HG03196 (cell line): ENCODE results near the gene FGD3.

Experiments used
- ATAC-seq: cut with Tn5 transposase; IDR thresholded peaks from one replicate; pipeline ENCODE4 v1.9.1; 2021; ENCODE audit not compliant: unreplicated experiment

Gene FGD3

DNA sequence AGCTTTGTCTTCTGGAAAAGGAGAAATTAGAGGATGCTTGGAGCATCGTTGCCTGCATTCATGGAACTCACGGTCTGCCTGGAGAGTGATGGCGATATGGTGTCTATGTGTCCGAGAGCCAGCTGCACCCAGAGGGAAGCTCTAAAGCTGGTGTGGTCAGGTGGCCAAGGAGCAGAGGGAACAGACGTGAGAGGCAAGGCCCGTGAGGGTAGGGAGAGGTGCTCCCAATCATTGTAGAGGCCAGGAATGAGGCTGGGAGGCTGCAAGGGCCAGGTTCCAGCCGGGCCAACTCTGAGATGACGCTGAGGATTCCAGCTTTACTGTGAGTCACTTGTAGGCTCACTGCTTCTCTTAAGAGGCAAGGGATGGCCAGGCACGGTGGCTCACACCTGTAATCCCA, 7.6 kb downstream of the FGD3 start:
- ATAC-seq: no peak

DNA sequence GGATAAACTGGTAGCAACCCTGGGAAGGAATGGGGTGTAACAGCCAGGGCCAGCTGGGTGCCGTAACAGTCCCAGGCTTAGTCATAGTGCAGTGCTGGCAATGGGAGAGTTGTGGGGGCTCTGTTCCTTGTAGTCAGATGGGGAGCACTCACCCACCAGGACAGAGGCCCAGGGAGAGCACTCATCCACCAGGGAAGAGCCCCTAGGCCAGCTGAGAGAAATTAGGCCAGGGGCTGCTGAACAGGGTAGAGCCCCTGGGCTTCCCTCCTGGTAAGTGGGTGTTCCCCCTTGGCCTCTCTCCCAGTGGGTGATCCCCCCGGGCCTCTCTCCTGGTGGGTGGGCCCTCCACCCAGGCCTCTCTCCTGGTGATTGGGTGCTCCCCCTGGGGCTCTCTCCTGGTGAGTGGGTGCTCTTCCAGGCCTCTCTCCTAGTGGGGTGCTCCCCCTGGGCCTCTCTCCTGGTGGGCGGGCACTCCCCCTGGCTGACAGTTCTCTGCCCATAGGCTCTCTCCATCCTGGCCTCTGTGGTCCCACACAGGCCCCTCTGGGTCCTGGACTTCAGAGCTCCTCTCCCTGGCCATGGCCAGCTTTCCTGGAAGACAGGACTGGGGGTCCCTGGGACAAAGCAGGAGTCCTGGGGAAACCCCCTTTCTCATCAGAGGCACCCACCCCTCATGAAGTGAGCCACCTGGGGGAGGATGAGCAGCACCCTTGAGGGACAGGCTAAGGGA, 13.4 kb downstream of the FGD3 start:
- ATAC-seq: no peak

DNA sequence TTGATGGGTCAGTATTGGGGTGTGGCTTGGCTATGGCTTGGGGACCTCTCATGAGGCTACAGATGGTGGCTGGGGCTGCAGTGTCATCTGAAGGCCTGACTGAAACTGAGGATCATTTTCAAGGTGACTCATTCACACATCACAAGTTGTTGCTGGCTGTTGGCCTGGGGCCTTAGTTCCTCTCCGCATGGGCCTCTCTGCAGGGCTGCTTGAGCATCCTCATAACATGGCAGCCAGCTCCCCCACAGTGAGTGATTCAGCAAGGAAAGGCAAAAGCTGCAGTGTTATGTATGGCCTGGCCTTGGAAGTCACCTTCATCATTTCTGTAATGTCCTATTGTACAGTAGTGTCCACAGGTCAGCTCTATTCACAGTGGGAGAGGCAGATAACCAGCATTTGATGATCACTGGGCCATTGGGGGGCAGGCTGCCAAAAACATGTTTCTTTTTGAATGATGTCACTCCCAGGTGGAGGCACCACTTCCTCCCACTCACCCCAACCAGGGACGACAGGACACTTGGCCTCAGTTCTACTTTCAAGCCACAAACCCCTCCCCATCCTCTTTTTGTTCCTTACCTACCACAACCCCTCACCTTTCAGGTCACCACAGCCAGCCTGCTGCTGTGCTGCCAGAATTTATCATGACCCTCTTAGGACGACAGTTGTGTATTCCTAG, 14.4 kb downstream of the FGD3 start:
- ATAC-seq: no peak

DNA sequence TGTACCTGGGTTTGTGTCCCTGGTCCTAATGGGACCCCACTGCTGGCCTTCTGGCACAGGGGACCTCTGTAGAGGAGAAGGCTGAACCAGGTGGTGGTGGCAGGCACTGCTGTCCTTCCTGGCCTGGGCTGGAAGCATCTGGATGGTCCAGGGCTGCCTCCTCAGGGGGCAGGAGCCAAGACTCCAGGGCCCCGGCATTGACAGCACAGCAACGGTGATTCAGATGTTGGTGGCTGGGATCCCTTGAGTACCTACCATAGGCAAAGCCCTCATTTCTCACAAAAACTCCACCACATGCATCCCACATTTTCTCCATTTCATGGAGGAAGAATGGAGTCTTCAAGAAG, 15.0 kb downstream of the FGD3 start:
- ATAC-seq: no peak

DNA sequence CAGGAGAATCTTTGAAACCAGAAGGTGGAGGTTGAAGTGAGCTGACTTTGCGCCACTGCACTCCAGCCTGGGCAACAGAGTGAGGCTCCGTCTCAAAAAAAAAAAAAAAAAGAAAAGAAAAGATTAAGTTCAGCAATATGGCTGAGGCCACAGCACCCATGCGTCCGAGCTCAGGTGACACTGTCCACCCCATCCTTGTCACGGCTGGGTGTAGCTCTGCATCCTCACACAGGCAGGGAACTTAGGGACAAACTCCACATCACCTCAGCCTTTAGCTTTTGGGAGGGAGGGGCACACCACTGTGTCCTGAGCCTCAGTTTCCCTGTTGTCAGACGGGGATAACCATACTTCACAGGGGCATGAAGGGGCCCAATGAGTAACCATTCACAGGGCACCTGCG, 15.5 kb downstream of the FGD3 start:
- ATAC-seq: no peak

DNA sequence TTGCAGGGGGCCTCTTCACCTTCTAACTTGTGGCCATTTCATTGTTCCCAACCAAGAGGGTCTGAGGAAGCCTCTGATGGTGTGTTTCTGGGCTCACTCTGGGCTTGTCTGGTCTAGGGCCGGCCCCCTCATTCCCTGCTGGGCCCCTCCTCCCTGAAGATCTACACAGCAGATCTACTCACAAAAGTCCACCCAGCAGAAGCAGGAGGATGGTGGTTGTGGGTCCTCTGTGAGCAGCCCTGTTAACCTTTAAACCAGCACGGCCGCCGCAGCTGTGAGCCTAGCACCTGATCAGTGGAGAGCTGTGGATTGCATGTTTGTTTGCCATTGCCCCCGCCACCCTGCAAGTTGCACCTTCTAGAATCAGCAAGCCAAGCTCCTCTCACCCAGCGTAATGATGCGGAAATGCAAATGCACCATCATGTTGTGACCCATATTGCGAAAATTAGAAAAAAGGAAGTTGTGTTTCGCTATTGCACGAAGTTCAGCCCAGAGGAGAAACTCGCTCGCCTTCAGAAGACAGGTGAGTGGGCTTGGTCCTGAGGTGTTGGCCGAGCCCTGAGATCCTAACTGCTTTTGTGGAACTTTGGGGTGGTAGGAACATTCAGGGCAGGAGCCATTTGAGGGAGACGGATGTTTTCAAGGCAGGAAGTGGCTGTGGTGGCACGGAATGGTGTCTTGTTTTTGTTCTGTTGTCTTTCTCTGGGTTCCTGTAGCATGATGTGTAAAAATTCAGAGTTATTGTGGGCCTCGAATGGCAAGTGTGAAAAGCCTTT, 16.7 kb downstream of the FGD3 start:
- ATAC-seq: peak; percentile 57

DNA sequence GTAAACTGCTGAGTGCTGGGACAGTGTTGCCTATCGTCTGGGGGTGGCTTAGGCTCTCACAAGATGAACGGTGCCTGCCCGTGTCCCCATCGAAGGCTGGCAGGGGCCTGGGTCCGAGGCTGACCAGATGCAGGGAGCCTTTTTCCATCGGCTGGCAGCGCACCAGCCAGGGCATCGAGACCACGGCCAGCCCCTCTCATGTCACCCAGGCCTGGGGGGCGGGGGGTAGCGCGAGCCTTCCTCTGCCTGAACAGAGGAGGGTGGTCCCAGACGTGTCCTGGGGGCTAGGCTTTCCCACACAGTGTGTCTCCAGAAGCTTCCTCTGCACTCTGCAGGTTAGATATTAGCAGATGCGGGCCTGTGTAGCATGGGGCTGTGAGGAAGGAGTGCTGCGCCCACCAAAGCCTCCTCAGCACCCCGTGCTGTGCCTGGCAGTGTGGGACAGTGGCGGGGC, 17.3 kb downstream of the FGD3 start:
- ATAC-seq: no peak

DNA sequence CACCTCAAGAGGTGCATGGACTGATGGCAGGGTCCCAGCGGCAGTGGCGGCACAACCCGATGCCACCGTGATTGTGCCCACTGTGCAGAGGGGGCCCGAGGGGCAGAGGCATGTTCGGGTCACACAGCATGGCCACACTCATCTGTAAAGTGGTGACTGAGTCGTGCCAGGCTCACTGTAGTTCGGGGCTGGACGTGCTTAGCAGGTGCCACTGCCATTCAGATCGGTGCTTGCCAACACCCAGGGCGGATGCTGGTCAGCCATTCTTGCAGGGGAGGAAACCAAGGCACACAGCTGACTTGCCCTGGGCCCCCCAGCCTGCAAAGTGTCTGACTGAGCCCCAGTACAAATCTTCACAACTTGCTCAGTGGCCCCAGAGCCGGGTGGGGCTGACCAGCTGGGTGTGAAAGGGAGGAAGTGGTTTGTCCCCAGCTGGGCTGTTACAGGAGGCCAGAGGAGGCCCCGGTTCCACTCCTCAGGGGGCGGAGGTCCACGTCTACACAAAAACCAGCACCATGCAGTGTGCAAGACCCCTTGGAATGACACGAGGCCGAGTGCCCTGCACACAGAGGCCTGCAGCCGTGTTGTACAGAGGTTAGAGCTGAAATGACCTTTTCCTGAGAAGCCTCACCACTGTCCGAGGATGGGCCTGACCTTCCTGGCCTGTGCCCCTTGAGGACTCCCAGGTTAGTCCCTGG, 17.9 kb downstream of the FGD3 start:
- no peak for ATAC-seq

DNA sequence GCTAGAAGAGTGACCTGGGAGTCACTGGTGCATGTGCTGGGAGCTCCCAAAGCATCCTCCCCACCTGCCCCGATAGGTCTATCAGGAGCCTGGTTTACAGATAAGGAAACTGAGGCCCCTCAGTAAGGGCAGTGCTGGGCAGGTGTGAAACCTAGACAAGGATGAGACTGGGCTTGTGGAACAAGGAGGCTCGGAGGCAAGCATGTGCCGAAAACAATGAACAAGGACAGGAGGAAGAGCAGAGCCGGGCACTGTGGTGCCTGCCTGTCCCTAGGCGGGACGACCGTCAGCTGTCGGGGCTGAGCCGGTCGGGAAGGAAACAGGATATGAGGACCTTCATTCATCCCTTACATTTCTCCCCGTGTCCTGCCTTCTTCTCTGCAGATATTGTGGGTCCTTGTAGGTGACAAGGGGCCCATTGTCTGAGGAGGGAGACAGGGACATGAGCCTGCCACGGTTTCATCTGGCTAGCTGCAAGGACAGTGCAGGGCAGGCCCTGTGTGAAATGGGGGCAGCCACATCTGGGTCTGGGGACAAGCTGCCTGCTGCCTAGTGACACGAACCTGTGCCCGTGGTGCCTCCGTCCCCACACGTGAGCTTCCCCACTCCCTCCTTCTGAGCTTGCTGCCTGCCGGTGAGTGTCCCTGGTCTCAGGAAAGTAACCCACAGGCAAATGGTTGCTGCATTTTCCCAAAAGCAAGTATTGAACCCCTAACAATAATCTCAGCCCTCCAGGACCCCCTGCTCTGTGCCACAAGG, 18.6 kb downstream of the FGD3 start:
- ATAC-seq: no peak

DNA sequence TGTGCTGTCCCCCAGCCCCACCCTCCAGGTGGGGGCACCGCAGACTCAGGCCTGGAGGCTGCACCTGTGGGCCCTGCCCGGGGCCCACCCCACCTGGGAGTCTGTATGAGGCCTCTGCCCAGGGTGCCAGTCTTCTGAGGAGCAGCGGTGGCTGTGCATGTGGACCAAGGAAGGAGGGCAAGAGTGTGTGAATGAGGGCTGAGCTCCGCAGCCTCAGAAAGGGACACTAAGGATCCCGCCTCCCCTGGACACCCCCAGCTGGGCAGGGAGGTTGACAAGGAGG, 19.1 kb downstream of the FGD3 start:
- ATAC-seq: no peak

DNA sequence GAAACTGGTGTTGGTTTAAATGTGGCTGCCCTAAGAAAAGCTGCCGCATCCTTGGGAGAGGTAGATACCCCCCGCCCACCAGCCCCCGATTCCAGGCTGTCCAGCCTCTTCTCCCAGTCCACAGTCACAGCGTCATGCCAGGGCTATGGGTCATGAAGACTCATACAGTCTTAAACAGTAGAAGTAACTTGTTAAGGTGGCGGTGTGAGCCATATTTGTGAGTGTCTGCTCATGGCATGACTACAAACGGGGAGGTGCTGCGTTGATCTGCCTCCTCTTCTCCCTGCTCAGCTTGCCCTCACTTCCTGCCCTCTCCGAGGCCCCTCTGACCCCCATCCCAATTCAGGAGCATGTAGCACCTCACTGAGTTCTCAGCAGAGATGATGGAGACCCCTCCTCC, 20.8 kb downstream of the FGD3 start:
- no peak for ATAC-seq

DNA sequence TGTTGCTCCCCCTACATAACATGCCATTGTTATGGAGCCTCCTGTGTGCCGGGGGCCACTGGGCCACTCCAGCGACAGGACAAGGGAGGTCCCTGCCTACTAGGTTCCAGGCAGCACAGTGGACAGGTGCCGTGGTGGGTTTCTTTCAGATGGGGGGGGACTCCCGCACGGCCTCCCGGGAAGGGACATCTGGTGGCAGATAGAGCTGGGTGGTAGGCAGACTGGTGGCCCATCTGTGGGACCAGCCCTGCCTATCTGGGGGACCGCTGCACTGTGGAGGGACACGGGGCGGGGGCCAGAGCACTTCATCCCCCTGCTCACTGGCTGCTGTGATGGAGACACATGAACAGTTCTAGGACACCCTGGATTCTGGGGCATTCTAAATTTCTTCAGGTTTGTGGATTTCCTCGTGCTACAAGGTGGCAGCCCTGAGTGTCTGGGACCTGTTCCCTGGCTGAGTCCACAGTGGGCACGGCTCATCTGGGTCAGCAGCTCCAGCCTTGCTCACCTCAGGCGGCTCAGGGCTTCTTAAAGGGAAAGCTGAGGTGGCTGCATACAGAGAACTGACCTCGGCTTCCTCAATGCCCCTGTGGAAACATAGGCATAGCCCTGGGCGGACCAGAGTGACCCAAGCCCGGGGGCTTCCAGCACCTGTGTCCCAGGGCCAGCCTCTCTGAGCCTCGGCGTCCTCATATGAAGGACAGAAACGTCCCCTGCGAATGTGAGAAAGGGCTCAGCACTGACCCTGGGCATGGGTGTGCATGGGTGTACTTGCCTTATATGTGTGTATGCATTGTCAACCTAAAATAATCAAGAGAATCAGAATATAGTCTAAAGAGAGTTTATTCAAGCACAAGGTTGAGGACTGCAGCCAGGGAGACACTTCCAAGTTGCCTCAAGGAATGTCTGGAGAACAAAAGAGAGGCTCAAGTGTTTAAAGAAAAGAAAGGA, 22.5 kb downstream of the FGD3 start:
- ATAC-seq: no peak

DNA sequence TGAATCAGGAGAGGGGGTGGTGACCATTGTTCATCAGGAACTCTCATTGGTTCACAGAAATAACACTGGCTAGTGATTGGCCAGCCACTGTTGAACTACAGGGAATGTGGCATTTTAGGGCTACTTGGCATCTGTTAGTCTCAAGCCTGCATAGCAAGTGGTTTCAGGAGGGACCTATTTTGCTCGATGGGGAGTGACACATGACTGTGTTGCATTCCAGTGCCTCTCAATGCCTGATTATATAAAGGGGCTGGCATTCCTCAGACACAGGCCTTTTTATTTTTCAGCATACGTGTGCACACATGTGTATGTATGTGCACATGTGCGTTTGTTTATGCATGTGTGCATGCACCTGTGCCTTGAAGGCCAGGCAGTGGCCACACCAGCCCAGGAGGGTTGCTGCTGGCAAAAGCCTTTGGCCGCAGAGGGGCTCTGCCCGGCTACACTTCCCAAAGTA, 23.2 kb downstream of the FGD3 start:
- ATAC-seq: no peak

DNA sequence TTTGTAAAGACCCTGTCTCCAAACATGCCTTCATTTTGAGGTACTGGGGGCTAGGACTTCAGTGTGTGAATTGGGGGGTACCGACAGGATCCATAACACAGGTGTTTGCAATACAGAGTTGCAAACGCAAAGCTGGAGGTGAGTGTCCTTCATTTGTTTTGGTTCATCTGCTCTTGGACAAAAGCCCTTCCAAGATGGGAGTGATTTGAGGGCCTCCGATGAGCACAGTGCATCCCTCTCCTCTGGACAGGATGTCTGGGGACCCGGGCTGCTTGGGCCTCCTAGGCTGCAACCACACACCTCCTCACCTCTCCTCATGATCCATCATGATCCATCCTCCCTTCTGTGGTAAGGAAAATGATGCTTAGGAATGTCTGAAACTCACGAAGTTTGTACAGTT, 23.8 kb downstream of the FGD3 start:
- no peak for ATAC-seq

DNA sequence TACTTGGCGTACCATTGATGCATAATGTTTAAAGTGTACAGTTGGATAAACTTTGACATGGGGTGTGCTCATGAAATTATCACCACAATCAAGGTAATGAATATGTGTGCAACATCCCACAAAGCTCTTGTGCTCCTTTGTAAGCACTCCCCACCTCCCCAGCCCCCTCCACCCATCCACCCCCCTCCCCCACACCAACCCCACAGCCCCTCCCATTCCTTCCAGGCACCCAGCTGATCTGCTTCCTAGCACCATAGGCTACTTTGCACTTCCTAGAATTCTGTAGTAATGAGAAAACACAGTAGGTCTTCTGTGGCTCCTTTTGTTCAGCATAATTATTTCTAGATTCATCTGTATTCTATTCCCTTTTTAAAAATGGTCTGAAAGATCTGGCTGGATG, 24.5 kb downstream of the FGD3 start:
- ATAC-seq: no peak

DNA sequence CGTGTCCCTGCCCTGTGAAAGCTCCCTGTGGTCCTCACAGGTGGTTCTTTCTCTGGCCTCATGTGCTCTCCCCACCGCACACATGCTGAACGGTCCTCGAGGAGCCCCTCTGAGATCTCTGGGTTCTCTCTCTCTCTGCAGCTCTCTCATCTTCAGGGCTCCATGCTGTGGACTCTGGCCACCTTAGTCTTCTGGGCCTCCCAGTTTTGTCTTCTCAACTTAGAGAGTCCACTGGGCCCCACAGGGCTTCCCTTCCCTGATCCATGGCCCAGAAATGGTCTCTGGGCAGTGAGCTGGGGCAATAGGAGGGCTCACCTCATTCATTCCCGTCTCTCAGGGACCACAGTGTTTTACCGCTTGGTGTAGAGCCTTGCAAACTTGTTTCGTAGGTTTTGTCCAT, 26.4 kb downstream of the FGD3 start:
- ATAC-seq: no peak

DNA sequence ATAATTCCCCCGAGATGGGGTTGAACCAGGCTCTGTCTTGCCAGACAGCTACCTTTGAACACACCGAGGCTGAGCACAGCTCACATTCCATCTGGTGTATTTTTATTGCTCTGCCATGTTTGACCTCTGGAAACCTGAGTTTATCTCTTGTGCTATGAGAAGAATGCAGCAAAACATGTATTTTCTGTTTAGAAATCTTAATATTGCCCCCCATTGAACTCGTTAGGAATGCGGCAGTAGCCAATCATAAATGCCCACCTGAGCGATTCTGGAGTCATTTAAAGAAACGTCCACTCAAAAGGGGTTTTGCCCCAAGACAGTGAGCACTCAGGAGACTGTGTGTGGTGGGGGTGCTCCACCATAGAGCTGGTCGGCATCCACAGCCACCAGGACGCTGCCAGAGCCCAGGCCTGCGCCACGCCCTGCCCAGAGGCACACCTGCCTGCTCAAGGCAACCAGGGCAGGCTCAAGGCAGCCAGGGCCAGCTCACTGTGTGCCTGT, 26.9 kb downstream of the FGD3 start:
- ATAC-seq: no peak

DNA sequence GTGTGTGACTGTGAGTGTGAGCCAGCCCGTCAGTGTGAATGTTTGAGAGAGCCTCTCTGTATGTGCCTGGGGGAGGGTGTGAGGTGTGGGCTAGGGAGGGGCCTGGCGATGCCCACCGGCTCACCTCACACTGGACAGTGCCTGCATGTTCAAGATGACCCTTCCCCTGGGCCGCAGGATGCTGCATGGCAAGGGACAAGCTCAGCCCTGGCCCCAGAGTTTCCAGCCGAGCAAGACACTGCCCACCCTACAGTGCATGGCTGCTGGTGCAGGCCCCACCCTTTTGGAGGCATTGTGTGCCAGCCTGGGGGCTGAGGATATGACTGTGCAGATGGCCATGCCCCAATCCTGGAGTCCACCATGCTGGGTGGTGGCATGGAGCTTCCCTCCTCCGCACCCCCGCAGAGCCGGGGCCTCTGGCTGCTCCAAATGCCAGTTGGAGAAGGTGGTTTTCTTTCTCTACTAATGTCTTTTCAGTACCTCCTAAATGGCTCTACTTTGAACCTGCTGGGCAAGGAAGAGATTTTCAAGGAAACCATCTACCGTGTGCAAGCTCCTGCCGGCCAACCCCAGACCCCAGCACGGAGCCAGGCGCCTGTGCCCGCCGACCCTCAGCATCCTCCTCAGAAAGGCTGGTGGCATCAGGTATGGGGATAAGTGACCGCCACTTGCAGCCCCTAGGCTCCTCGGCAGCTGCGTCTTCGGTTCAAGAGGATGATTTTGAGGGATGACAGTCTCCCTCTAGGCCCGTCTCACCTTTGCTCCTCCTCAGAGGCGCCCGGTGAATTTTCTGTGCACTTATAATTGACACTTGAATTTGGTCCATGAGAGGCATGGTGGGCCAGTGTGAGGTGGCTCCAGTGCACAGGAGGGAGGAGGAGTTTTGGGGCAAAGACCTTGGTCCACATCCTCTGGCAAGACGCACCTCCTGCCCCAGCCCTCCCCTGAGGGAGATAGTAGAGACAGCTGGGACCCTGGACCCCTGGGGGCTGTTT, 27.7 kb downstream of the FGD3 start:
- no peak for ATAC-seq
